ENCODE results near the gene TDRD12.
"Not testable (repeated sequence)": the region's sequence is repeated elsewhere in the genome, so short reads cannot be mapped to it uniquely, and the experiment has no call there.

The TDRD12 gene

GRCh38 chr19:32824916-32825608 lies 105.5 kb downstream of the TDRD12 start:
- H3K27ac ChIP-seq: no peak overlapping the region
- TF ChIP-seq CTCF (conservative IDR thresholded peaks at IDR 0.05) (no peak), ZFX (IDR thresholded peaks at IDR 0.05) (no peak)

GRCh38 chr19:32828139-32828538 lies 108.6 kb downstream of the TDRD12 start:
- no peak for TF ChIP-seq ZFX (IDR thresholded peaks at IDR 0.05)
- no peak for TF ChIP-seq CTCF (conservative IDR thresholded peaks at IDR 0.05)
- no peak overlapping the region for H3K27ac ChIP-seq

- H3K27ac ChIP-seq: no peak overlapping the region
- TF ChIP-seq CTCF (conservative IDR thresholded peaks at IDR 0.05) (no peak), ZFX (IDR thresholded peaks at IDR 0.05) (no peak)
These were observed 109.2 kb downstream of the TDRD12 start for GRCh38 chr19:32828643-32829344.

GRCh38 chr19:32829345-32829896 lies 109.9 kb downstream of the TDRD12 start:
- TF ChIP-seq CTCF (conservative IDR thresholded peaks at IDR 0.05) (no peak), ZFX (IDR thresholded peaks at IDR 0.05) (no peak)
- H3K27ac ChIP-seq: no peak overlapping the region

GRCh38 chr19:32830231-32831014 lies 110.9 kb downstream of the TDRD12 start:
- no peak overlapping the region for H3K27ac ChIP-seq
- TF ChIP-seq ZFX (IDR thresholded peaks at IDR 0.05): no peak
- TF ChIP-seq CTCF (conservative IDR thresholded peaks at IDR 0.05): no peak

GRCh38 chr19:32831611-32832010 lies 112.0 kb downstream of the TDRD12 start:
- TF ChIP-seq ZFX (IDR thresholded peaks at IDR 0.05) (no peak), CTCF (conservative IDR thresholded peaks at IDR 0.05) (no peak)
- H3K27ac ChIP-seq: no peak overlapping the region

GRCh38 chr19:32832094-32832493 lies 112.5 kb downstream of the TDRD12 start:
- H3K27ac ChIP-seq: not testable (repeated sequence)

- H3K27ac ChIP-seq: not testable (repeated sequence)
These were observed 113.3 kb downstream of the TDRD12 start for GRCh38 chr19:32832825-32833224.

GRCh38 chr19:32833388-32833787 lies 113.8 kb downstream of the TDRD12 start:
- H3K27ac ChIP-seq: not testable (repeated sequence)
